Caco-2 (cell line): ENCODE data around the gene TMEM250. TPM values are rescaled to one million over a fixed set of nuclear protein-coding genes. Genes with fewer than 3 reads are reported as not detected.

Experiments used
- BruUV-seq: library from RNA; stranded (reverse); fragments of 400-500 nt; replicated peaks from 2 replicates; lab custom pipeline; 2021; lab: Mats Ljungman, UMichigan
- CTCF ChIA-PET: fragments of 300-600 bp; sonication (Branson Sonifier 250); formaldehyde crosslinking; loops from one replicate; lab custom pipeline; 2022; ENCODE audit warnings: antibody characterized with exemption; lab: Charles Lee
- POLR2A ChIA-PET: fragments of 300-600 bp; sonication (Branson Sonifier 250); formaldehyde crosslinking; loops from one replicate; lab custom pipeline; 2022; ENCODE audit warnings: antibody characterized with exemption; lab: Charles Lee
- DNase-seq, 2 experiments: peaks; one replicate each; pipeline versions ENCODE4 v3.0.0 to v3.0.0-alpha.2; 2020 to 2022
- H3K27me3 ChIP-seq: replicated peaks from 2 replicates; pipeline ENCODE4 v1.6.0; 2011; ENCODE audit warnings: low read length; ENCODE audit not compliant: control insufficient read depth, insufficient read depth
- H3K36me3 ChIP-seq: 2 replicates; pipeline ENCODE4 v1.5.1; 2011; ENCODE audit warnings: low read length; ENCODE audit not compliant: control insufficient read depth, insufficient read depth
- H3K4me1 ChIP-seq: fragments of 250-450 bp; sonication (Bioruptor Pico); 2 replicates; pipeline ENCODE4 v1.5.1; 2020; ENCODE audit warnings: mild to moderate bottlenecking
- H3K4me3 ChIP-seq: 2 replicates; pipeline ENCODE4 v1.5.1; 2011; ENCODE audit warnings: low read depth, mild to moderate bottlenecking, control low read depth, low read length
- H3K9me3 ChIP-seq: fragments of 250-450 bp; sonication (Bioruptor Pico); 2 replicates; pipeline ENCODE4 v1.5.1; 2020; ENCODE audit warnings: mild to moderate bottlenecking, moderate library complexity
- H3K27ac Mint-ChIP-seq: one replicate; pipeline ENCODE4 v1.8.0; 2022; ENCODE audit warnings: mixed read lengths; ENCODE audit not compliant: unreplicated experiment
- H3K27me3 Mint-ChIP-seq: one replicate; pipeline ENCODE4 v1.8.0; 2022; ENCODE audit warnings: mixed read lengths; ENCODE audit not compliant: insufficient read depth, unreplicated experiment
- H3K36me3 Mint-ChIP-seq: one replicate; pipeline ENCODE4 v1.8.0; 2022; ENCODE audit warnings: mild to moderate bottlenecking, mixed read lengths; ENCODE audit not compliant: insufficient read depth, unreplicated experiment
- H3K4me1 Mint-ChIP-seq: one replicate; pipeline ENCODE4 v1.8.0; 2022; ENCODE audit warnings: low read depth, mixed read lengths; ENCODE audit not compliant: unreplicated experiment
- H3K4me3 Mint-ChIP-seq: one replicate; pipeline ENCODE4 v1.8.0; 2022; ENCODE audit warnings: mild to moderate bottlenecking, moderate library complexity, mixed read lengths; ENCODE audit not compliant: unreplicated experiment
- H3K9me3 Mint-ChIP-seq: one replicate; pipeline ENCODE4 v1.8.0; 2022; ENCODE audit warnings: mixed read lengths; ENCODE audit not compliant: unreplicated experiment
- CTCF ChIP-seq, 2 experiments: fragments of 200-600 bp in 1 of 2; IDR thresholded peaks; 1 replicate in 1 of 2; 2 replicates in 1 of 2; pipeline versions ENCODE4 v1.5.1 to v1.8.0; 2011 to 2022; ENCODE audit warnings: antibody characterized with exemption in 1 of 2, control low read depth in 1 of 2, inconsistent platforms in 1 of 2, low read depth in 1 of 2, low read length in 1 of 2, mild to moderate bottlenecking in 1 of 2, moderate library complexity in 1 of 2; ENCODE audit not compliant: insufficient read depth in 1 of 2, severe bottlenecking in 1 of 2, unreplicated experiment in 1 of 2
- intact Hi-C: fragments of 100-400 bp; cut with micrococcal nuclease; formaldehyde crosslinking; loops from one replicate; pipeline ENCODE4 v1.10.0; 2022; ENCODE audit not compliant: unreplicated experiment
- total RNA-seq: library from RNA; stranded (reverse); gene quantifications from 2 replicates; pipeline ENCODE4 v1.2.3, GENCODE V29; 2022

The TMEM250 gene
- total RNA-seq, 1 experiment from 2014 or later, result 38.2 TPM

GRCh38 chr9:136146126-136147037 lies 27.7 kb upstream of the TMEM250 start:
- POLR2A ChIA-PET, result no interaction called here
- intact Hi-C loops, result no loop called here
- Mint-ChIP-seq H3K9me3 (no peaks in the 10 kb centered on the region), H3K4me1 (no peaks in the 10 kb centered on the region), H3K27me3 (no peaks in the 10 kb centered on the region), H3K27ac (no peak overlapping the region), H3K36me3 (no peaks in the 10 kb centered on the region), H3K4me3 (no peak overlapping the region)
- TF ChIP-seq CTCF (IDR thresholded peaks at IDR 0.05; ENCODE audit: insufficient read depth in 1 of 2, low read depth in 1 of 2, low read length in 1 of 2, severe bottlenecking in 1 of 2, unreplicated experiment in 1 of 2), result no peak
- H3K27me3 ChIP-seq, result no peaks in the 10 kb centered on the region
- no peaks in the 10 kb centered on the region for H3K4me1 ChIP-seq
- no peak for DNase-seq
- H3K4me3 ChIP-seq, result no peak overlapping the region
- H3K36me3 ChIP-seq, result no peaks in the 10 kb centered on the region
- CTCF ChIA-PET, result interaction anchor here (0.9 kb wide), 1 partner anchor 13 kb away, joined by 3 read pairs; no protein-coding TSS in a partner anchor
- H3K9me3 ChIP-seq, result no peaks in the 10 kb centered on the region
- no TSS peak for BruUV-seq

GRCh38 chr9:136145580-136145979 lies 26.9 kb upstream of the TMEM250 start:
- Histone ChIP-seq H3K36me3 (no peaks in the 10 kb centered on the region), H3K4me1 (no peaks in the 10 kb centered on the region), H3K9me3 (no peaks in the 10 kb centered on the region), H3K4me3 (no peak overlapping the region), H3K27me3 (no peaks in the 10 kb centered on the region)
- no peaks in the 10 kb centered on the region for H3K9me3 Mint-ChIP-seq
- no TSS peak for BruUV-seq
- no peaks in the 10 kb centered on the region for H3K27me3 Mint-ChIP-seq
- no peak for DNase-seq
- CTCF ChIA-PET, result no interaction called here
- no peak for TF ChIP-seq CTCF (IDR thresholded peaks at IDR 0.05; ENCODE audit: insufficient read depth in 1 of 2, low read depth in 1 of 2, low read length in 1 of 2, severe bottlenecking in 1 of 2, unreplicated experiment in 1 of 2)
- no peaks in the 10 kb centered on the region for H3K4me1 Mint-ChIP-seq
- POLR2A ChIA-PET, result no interaction called here
- intact Hi-C loops, result no loop called here
- H3K36me3 Mint-ChIP-seq, result no peaks in the 10 kb centered on the region
- H3K4me3 Mint-ChIP-seq, result no peak overlapping the region
- no peak overlapping the region for H3K27ac Mint-ChIP-seq

GRCh38 chr9:136144450-136144849 lies 25.8 kb upstream of the TMEM250 start:
- H3K9me3 ChIP-seq, result no peaks in the 10 kb centered on the region
- ChIA-PET POLR2A (no interaction called here), CTCF (no interaction called here)
- Mint-ChIP-seq H3K27me3 (no peaks in the 10 kb centered on the region), H3K9me3 (no peaks in the 10 kb centered on the region), H3K4me3 (no peak overlapping the region), H3K36me3 (no peaks in the 10 kb centered on the region), H3K27ac (no peak overlapping the region), H3K4me1 (no peaks in the 10 kb centered on the region)
- H3K27me3 ChIP-seq, result no peaks in the 10 kb centered on the region
- no peak for DNase-seq
- BruUV-seq, result no TSS peak
- H3K36me3 ChIP-seq, result no peaks in the 10 kb centered on the region
- no peak overlapping the region for H3K4me3 ChIP-seq
- no peak for TF ChIP-seq CTCF (IDR thresholded peaks at IDR 0.05; ENCODE audit: insufficient read depth in 1 of 2, low read depth in 1 of 2, low read length in 1 of 2, severe bottlenecking in 1 of 2, unreplicated experiment in 1 of 2)
- intact Hi-C loops, result no loop called here
- H3K4me1 ChIP-seq, result no peaks in the 10 kb centered on the region
